Suppressor macrophage treated with lipopolysaccharide for 4 hours (primary cell): ENCODE data around the gene ACAA2.

Experiments
- DNase-seq: peaks from one replicate; pipeline ENCODE4 v3.0.0-alpha.2; 2020

The ACAA2 gene

DNA sequence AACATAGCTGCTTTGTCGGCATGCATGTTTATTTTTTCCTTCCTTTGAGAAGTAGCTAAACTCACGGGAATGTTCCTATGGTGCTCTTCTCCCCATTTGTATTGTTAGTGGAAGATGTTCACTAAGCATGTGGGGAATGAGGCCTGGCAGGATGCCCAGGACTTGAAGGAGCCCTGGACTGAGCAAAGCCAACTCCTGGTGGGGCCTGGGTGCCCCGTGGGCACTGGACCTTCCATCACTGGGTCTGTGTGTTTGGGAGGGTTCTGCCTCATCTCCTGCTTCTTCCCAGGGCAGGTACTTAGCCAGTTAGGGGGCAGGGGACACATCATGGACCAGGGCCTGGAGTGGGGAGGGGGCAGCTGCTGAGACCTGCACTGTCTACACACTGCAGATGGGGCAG is 49.3 kb downstream of the ACAA2 start:
- DNase-seq: no peak

GRCh38 chr18:49763590-49763989 is 49.7 kb downstream of the ACAA2 start:
- no peak for DNase-seq

- no peak for DNase-seq
Observed at GRCh38 chr18:49762191-49763077, 50.9 kb downstream of the ACAA2 start.

DNA sequence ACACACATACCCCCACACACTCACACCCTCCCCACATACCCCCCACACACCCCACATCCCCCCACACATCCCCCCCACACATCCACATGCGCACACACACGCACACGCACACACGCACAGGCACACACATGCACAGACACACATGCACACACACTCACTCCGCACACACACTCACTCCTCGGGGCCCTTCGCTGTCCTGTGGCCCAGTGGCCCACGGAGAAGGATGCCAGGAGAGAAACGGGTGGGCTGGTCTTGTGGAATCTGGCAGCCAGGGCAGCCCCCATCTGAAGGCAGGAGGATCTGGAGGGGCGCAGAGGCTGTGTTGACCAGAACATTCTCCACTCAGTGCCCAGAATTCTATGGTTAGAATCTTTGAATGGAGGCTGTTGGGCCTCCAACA is 51.6 kb downstream of the ACAA2 start:
- DNase-seq: no peak

DNA sequence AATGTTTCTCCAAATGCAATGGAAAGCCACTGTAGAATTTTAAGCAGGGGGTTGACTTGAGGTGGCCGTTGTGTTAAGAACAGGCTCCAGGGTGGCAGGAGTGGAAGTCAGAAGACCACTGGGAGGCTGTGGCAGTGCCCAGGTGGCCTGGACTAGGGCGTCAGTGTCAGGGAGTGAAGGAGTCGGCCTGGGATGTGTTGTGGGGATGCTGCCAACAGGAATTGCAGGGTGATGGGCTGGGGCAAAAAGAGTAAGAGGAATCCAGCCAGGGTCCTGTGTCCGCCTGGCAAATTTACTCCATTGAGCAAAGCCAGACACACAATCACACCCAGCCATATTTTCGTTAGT is 55.1 kb downstream of the ACAA2 start:
- DNase-seq: no peak

DNA sequence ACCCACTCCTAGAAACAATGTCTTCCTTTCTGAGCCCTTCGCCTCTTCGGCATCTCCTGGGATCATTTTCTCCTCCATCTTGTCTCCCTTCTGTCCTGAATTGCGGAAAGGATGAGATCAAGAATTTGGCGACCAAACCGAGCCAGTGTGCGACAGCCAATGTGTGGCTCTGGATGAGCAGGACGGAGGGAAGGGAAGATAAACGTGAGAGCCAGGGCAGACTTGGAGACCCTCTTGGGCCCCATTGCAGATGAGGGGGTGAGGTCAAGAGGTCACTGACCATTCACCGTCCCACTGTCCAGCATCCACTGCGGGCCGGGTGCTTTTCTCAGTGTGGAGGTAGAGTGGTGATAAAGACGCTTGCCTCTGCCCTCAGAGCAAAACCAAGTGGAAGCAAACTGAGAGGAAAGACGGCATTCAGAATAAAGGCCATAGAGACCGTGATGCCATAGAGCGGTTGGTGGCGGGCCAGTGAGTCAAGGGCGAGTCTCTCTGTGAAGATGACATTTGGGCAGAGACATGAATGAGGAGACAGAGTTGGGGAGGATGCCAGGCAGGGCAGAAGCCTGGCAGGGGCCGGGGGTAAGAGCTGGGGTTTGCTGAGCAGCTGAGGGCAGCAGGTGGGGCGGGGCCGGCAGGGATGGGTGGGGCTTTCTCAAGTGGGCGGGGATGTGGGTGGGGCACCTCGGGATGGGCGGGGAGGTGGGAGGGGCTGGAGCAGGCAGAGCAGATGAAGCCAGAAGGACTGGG is 55.6 kb downstream of the ACAA2 start:
- no peak for DNase-seq

DNA sequence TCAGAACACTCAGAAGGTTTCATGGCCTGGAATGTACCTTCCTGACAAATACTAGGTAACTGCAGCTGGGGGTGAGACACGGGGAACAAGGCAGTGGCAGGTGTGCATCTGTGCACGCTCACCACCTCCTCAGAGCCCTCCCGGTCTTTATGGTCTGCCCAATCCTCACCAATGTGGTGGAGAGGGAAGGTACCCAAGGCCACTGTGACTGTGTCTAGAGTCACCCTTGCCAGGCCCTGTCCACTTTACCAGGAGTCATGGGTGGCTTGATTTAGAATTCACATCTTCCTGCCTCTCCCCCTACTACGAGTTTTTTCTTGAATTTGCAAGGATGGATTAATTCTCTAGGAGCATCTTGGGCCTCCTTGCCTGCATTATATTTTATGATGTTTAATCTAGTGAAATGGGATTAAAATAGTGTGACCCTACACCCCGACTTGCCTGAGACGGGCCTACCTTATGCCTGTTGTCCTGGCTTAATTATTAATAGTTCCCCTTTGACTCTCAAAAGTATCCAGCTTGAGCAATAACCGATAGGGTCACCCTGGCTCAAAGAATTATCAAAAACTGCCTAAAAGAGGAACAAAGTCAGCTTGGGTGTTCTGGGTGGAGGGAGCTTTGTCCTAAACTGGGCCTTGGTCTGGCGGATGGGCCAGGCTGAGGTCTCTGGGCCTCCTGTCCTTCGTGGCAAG is 56.5 kb downstream of the ACAA2 start:
- no peak for DNase-seq

DNA sequence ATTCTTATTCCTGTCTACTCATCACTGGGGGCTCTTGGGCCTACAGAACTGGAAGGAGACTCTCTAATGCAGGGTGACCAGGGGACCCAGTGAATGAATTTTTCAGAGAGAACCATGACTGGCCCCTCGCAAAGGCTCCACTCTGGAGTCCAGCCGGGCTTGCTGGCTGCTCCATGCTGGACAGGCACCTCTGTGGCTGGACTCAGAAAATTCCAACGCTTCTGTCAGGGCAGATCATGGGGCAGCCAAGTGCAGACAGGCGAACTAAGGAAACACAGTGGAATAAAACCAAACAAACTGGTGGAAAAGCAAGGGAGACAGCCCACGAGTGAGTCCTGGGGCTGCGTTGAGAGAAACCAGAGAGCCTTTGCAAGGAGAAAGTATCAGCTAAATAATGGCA is 57.2 kb downstream of the ACAA2 start:
- DNase-seq: no peak

DNA sequence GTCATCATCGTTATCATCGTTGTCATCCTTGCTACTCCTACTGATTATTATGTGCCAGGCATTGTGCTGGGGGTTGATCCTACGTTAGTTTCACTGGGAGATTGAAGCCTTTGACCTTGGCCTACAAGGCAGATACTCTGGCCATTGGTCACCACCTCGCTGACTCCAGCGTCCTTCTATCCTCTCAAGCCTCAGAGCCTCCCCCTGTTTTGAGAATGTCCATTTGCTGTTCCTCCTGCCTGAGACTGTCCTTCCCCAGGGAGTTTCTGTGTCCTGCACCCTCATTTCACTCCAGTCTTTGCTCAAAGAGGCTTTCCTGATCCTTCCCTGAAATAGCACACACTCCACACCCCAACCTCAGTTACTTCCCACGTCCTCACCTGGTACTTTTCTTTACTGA is 57.8 kb downstream of the ACAA2 start:
- no peak for DNase-seq

GRCh38 chr18:49754866-49755265 is 58.5 kb downstream of the ACAA2 start:
- DNase-seq: no peak

- DNase-seq: no peak
Observed at GRCh38 chr18:49753643-49754042, 59.7 kb downstream of the ACAA2 start.

GRCh38 chr18:49752095-49752457 is 61.3 kb downstream of the ACAA2 start:
- no peak for DNase-seq

GRCh38 chr18:49751427-49752094 is 61.8 kb downstream of the ACAA2 start:
- DNase-seq: no peak

GRCh38 chr18:49749563-49749962 is 63.8 kb downstream of the ACAA2 start:
- DNase-seq: no peak

DNA sequence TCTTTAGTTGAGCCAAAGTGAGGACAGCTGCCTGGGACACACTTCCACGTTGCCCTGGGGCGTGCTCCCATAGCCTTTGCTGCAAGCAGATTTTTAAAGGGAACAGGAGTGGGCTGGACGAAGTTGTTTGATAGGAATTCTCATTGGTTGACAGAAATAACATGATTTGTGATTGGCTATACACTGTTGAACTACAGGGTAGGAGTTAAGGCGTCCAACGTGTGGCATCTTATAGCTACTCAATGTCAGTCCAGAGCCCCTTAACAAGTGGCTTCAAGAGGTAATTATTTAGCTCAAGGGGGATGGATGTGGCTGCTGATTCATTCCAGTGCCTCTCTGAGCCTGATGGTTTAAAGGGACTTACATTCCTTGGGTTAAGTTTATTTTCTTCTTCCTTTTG is 65.5 kb downstream of the ACAA2 start:
- DNase-seq: no peak

DNA sequence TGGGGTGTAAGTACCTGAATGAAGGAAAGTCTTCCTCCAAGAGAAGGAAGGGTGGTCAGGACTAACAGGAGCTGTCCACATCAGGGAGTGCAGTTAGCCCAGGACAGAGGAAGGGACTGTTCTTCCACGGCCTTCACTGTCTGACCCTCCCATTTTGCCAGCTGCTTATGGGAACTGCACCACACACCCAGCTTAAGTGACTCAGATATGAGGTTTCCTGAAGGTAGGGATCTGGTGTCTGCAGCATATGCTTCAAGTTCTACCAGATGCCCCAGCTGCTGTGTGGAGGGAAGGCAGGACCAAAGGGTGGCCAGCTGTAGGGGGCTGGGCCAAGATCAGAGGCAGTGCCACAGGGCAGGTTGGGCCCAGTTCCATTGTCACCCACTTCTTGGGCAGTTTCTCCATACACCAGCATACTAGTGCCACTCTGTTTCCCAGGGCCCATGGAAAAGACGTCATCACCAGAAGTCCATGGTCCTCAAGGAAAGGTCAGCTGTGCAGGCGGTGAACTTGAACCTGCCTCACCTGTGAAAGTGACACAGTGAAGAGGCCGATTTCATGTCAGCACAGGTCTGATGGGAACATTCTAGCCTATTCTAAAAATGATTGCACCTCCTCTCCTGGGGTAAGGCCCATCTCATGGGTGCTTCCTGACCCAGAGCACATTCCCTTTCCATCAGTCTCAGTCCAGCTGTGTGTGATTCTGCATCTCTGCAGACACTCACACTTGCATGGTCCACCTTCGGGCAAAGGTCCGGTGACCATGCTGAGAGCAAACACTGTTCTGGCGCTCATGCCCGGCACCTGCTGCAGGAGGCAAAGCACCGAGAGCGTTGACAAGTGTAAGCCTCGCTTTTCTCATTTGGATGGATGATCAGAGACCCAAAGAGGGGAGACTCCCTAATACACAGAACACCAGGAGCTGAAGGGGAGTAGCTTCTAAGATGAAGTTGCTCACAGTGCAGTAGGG is 68.0 kb downstream of the ACAA2 start:
- DNase-seq: no peak

DNA sequence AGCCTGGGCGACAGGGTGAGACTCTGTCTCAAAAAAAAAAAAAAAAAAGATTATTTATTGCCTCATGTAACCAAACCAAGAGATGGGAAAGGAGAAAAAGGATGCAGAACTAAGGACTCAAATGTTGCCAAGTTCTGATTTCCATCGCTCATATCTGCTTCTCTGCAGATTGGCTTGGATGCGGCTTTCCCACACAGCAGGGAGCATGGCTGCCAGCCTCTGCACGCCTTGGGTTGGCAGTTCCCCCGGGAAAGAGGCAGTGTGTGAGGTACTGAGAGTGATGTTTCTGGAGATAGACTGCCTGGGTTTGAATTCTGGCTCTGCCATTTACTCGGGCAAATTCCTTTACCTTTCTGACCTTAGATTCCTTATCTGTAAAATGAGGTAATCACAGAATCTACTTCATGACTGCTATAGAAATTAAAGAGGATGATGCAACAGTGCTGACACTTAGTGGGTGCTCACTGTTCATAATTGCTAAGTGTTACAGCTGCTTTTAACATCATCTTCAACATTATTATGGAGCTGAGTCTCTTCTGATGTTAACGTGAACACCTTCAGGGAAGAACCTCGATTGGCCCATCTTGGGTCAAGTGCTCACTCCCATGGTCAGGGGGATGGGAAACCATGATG is 68.8 kb downstream of the ACAA2 start:
- no peak for DNase-seq

DNA sequence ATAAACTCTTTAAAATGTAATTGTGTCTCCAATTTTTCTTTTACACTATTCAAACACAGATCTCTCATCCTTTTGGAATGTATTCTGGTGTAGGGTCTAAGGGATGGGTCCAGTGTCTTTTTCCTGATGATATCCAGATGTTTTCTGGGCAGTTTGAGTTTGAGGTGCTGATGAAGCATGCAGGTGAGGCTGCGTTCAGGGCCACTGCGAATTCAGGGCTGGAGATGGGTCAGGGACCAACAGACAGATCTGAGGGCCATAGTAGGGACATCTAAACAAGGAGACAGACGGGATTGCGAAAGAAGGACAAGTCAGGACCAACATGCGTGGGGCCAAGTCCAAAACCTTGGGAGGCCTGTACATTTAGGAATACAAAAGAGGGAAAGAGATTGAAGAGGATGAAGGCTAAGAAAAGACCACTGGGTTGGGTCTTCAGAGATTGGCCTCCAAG is 70.2 kb downstream of the ACAA2 start:
- DNase-seq: no peak

GRCh38 chr18:49742316-49743116 is 70.8 kb downstream of the ACAA2 start:
- no peak for DNase-seq

GRCh38 chr18:49739275-49739674 is 74.1 kb downstream of the ACAA2 start:
- DNase-seq: no peak

DNA sequence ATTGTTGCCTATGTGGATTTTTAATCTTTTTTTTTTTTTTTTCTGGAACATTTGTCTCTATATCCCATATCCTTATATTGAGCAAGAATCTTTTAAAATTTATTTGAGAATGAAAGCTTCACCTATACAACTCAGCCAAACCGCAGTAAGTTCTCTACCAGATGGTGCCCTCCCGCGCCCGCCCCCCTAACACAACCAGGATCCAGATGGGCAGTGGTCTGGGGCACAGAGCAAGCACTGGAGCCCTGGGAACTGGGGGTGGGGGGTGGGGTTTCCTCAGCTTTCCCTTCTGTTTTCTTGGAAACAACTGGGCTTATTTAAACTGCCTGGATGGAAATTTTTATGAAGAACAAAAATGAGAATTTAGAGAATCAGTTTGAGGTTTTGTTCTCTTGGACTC is 74.6 kb downstream of the ACAA2 start:
- no peak for DNase-seq
